GM10266 (cell line): ENCODE results near the gene CDKAL1.

Experiments used
- DNase-seq: peaks from one replicate; pipeline ENCODE4 v3.0.0; 2012; ENCODE audit errors: extremely low spot score
- TF ChIP-seq, protein P1 (sequence below): IDR thresholded peaks from 2 replicates; pipeline ENCODE4 v1.5.1; 2012; ENCODE audit warnings: mild to moderate bottlenecking, low read depth; ENCODE audit not compliant: control insufficient read depth, insufficient read depth; ENCODE audit errors: missing control alignments

The CDKAL1 gene

DNA sequence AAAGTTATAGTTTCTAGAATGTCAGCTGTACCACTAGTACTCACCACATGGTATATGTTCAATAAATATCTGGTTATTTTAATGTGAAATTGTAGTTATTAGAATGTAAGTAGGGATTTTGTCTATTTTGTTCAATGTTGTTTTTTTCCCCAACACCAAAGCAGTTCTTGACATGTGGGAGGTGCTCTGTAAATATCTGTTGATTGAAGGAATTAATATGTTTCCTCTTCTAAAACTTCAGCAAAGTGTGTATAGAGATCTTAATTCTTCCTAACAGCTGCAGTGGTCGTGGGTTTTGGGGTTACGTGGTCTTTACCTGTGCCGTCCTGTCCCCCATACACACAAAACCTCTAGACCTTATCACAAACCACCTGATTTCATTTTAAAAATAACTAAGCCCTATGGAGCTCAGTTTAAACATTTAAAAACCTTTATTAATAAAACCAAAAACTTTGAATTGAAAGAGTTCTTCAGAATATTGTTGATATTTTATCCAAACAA lies 587.4 kb downstream of the CDKAL1 start:
- TF ChIP-seq, protein P1, sequence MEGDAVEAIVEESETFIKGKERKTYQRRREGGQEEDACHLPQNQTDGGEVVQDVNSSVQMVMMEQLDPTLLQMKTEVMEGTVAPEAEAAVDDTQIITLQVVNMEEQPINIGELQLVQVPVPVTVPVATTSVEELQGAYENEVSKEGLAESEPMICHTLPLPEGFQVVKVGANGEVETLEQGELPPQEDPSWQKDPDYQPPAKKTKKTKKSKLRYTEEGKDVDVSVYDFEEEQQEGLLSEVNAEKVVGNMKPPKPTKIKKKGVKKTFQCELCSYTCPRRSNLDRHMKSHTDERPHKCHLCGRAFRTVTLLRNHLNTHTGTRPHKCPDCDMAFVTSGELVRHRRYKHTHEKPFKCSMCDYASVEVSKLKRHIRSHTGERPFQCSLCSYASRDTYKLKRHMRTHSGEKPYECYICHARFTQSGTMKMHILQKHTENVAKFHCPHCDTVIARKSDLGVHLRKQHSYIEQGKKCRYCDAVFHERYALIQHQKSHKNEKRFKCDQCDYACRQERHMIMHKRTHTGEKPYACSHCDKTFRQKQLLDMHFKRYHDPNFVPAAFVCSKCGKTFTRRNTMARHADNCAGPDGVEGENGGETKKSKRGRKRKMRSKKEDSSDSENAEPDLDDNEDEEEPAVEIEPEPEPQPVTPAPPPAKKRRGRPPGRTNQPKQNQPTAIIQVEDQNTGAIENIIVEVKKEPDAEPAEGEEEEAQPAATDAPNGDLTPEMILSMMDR: no peak

GRCh38 chr6:21123507-21124436 lies 589.5 kb downstream of the CDKAL1 start:
- TF ChIP-seq, protein P1: no peak
- DNase-seq: no peak

More for the DNA sequence above, 587.4 kb downstream of the CDKAL1 start:
- DNase-seq: no peak

- no peak for DNase-seq
- TF ChIP-seq, protein P1: no peak
Measured at GRCh38 chr6:21128601-21129000, 594.3 kb downstream of the CDKAL1 start.

DNA sequence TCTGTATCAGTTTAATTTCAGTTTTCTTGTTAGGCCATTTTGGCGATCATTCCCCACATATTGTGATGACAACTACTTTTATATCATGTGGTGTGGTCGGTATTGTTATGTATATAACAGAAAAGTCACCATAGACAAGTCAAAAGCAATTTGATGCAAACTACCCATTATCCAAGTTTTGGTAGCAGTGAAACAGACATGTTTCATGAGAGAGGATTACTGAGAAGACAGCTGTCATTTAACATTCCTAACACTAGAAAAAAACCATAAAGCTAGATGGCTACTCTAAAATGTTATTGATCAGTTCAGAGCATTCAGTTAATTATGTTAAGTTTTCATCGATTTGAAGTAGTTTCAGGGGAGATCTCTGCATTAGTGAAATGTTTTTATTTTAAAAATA lies 597.1 kb downstream of the CDKAL1 start:
- TF ChIP-seq, protein P1: no peak
- DNase-seq: no peak

GRCh38 chr6:21132446-21132845 lies 598.2 kb downstream of the CDKAL1 start:
- TF ChIP-seq, protein P1: no peak

GRCh38 chr6:21132856-21133838 lies 598.9 kb downstream of the CDKAL1 start:
- TF ChIP-seq, protein P1: no peak
- no peak for DNase-seq

More at GRCh38 chr6:21132446-21132845, 598.2 kb downstream of the CDKAL1 start:
- no peak for DNase-seq
